ENCODE measurements around the gene SNED1.
A peak's percentile ranks its signal among the peaks of the same experiment; 100 is the strongest.
"Not testable (repeated sequence)": the region's sequence is repeated elsewhere in the genome, so short reads cannot be mapped to it uniquely, and the experiment has no call there.

SNED1 gene

GRCh38 chr2:240972636-240973521 lies 25.5 kb upstream of the SNED1 start:
- peak; percentile 21 to 32 for DNase-seq

DNA sequence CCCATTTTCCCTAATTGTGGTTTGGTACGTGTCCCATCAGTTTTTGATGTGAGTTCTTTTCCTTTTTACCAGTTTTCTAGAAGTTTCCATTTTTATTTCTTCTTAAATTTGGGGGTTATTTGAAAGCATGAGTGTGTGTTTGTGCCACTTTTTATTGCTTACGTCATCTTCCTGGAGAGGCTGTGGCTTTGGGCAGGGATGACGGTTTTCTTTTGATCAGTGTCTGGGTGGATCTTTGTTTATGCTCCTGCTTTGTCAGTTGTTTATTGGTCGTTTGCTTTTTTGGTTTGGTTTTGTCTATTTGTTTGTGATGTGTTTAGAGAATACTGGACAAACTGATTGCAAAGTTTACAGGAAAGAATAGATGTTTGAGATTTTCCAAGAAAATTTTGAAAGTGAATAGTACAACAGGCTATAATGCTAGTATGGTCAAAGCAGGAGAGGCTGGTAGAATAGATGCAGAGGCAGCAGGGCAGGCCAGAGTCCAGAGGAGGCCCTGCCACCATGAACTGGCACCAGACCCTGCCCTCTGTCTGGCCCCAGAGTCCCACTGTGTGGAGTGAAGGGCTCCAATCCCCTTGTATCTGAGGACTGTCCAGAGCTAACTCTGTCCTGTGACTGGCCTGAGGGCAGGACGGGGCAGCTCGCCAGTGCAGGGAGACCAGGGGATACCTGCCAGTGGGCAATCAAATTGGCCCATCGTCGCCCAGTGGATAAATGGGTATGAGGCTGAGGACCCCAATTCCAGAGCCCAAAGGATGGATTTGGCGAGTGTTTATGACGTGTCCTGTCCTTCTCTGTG lies 23.4 kb upstream of the SNED1 start:
- DNase-seq = no peak

- not testable (repeated sequence) for DNase-seq
Measured at GRCh38 chr2:240975903-240976302, 22.5 kb upstream of the SNED1 start.

DNA sequence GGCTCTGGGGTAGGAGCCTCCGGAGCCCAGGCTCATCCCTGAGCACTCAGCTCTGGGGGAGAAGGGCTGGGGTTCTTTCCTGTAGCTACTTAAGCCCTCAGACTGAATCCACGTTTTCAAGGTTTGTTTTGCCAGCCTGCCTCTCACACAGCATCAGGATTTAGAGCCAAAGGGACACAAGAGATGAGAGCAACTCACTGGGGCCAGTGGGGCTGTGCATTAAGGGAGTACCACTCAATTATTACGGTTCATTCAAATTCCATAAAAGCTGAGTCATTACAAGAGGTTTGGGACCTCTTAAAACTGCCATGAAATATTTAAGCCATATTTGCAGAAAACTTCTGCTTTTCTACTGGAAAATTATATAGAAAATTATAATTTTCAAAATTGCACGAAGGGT lies 17.1 kb upstream of the SNED1 start:
- no peak for DNase-seq

- DNase-seq = no peak
Measured at GRCh38 chr2:240981871-240982800, 16.3 kb upstream of the SNED1 start.

DNA sequence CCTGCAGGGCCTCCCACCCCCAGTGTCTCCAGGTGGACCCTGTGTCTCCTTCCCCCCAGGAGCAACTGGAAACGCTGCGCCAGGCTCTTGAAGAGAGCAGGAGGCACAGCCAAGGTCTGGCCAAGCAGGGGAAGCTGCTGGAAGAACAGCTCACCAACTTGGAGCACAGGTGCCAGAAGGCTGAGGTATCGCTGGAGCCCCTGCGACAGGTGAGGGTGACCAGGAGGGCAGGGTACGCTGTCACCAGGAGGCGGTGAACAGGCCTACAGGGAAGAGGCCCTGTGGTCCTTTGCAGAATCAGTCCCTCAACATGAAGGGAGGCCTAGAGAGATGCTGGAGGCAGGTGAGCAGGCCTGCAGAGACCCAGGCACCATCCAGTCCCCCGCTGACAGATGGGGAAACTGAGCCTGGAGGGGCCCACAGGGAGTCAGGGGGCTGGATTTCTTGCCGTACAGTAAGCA lies 15.6 kb upstream of the SNED1 start:
- no peak for DNase-seq

GRCh38 chr2:240983361-240983995 lies 14.9 kb upstream of the SNED1 start:
- DNase-seq = no peak

DNA sequence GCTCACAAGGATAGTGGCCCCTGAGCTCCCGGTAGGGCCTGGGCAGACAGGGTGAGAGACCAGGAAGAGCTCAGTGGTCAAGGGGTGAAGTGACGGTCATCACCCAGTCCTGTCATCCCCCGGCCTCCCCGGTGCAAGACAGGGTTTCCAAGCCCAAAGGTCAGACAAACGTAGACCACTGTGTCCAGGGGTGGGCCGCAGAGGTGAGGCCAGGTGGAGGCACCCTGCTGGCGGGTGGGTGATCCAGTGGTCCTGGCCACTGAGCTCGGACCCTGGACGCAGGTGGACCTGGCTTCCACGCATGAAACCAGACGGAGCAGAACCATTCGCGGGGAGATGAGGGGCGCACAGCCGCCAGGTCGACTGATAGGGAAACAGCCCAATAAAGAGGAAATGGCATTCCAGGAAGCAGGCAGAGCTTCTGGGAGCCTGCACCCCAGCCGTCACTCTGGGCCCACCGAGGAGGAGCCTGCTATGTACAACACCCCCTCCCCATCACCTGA lies 14.4 kb upstream of the SNED1 start:
- no peak for DNase-seq

DNA sequence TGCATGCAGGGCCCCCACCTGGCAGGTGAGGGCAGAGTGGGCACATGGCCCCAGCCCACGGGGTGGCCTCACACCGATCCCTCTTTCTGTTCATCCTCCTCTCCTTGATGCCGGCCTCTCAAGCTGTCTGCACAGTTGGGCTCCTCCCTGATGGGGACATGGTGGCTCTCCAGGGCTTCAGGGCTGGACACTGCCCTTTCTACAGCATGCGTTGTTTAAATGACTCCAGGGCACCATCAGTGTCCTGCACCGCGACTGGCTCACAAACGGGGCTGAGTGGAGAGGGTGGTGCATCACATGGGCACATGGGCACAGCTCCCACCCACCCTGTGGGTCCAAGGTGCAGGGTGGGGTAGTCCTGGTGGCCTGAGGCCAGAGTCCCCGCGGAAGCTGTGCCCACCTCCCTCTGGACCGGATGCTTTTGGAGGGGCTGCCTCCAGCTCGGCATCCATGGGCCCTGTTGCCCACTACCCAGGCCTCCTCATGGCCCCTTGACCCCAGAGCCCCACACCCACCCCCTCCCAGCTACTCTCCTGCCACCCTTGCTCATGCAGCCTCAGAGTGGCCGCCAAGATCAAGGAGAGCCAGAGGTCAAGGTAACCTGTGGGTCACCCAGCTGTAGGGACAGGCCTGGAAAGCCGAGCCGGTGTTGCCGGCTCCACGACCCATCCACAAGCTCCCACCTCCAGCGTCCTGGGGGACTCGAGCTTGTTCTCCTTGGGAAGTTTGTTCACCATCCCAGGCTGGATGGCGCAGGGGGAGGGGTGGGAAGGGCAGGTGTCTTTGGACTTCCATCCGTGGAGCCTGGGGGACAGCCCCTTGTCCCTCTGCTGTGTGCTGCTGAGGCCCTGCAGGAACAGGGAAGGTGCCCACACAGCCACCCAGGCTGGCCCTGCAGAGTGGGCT lies 12.3 kb upstream of the SNED1 start:
- no peak for DNase-seq

GRCh38 chr2:240986787-240987411 lies 11.5 kb upstream of the SNED1 start:
- DNase-seq = no peak

DNA sequence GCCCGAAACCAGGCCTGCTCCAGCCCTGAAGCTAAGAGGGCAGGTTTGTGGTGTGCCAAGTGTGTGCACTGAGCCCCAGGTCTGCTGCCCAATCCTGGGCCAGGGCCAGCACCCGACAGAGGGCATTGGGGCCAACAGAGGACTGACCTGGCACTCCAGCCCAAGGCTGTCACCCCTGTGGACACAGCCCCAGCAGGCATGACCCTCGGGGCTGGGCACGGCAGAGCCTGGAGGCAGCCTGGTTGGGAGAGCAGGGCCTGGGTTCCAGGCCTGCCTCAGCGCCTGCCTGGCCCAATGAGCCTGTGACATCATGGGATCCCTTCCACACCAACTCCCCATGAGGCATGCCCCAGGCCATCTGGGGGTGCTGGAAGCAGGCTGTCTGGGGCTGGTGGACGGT lies 10.8 kb upstream of the SNED1 start:
- no peak for DNase-seq

DNA sequence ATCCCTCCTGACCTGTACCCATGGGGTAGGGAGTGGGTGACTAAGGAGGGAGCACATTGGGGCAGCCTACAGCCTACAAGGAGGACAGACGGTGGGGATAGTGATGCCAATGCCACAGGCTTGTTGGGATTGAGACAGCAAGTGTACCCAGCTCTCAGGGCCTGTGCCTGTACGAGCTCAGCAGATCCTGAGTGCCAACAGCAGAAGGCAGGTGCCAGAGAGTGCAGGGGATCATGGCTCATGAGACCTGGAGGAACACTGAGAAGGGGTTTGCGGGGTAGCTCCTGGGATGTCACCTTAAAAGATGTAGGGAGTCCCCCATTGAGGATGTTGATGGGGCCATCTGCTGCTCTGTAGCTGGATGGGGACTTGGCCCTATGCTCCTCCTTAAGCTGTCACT lies 10.3 kb upstream of the SNED1 start:
- no peak for DNase-seq

- no peak for DNase-seq
Measured at GRCh38 chr2:240988571-240989271, 9.7 kb upstream of the SNED1 start.

DNA sequence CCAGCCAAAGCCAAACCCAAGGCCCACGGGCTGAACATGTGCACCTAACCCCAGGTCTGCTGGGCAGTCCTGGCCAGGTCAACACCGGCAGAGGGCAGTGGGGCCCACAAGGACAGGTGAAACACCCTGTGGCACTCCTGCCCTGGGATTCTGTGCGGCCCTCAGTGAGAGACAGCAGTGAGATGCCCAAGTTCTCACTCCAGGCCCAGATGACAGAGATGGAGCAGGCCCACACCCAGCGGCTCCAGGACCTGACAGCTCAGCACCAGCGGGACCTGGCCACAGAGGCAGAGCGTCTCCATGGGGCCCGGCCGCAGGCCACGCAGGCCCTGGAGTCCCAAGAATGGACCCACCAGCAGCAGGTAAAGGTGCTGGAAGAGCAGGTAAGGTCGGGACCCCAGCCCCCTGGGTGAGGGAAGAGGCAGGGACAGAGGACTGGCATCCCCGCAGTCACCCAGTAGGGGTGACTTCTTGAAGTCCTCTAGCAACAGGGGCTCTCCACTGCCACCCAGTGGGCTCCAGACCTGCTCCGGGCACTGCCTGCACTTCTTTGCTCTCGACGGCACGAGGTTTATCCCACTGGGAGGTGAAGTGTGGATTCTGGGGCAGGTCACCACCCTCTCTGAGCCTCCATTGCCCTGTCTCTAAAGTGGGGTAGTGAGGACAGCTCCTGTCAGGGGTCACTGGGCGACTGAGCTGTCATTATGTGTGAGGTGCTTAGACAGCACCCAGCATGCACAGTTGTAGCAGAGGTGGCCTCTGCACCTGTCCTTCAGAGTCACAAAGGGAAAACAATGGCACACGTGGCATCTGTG lies 8.8 kb upstream of the SNED1 start:
- DNase-seq = no peak

- DNase-seq = no peak
Measured at GRCh38 chr2:240990266-240990529, 8.2 kb upstream of the SNED1 start.

- DNase-seq = no peak
Measured at GRCh38 chr2:240990726-240991377, 7.6 kb upstream of the SNED1 start.

GRCh38 chr2:240991378-240992263 lies 6.8 kb upstream of the SNED1 start:
- peak in 1 of 2 donors; percentile 30 for DNase-seq
